Measurements from ENCODE around the gene EPHA2.

EPHA2 gene

DNA sequence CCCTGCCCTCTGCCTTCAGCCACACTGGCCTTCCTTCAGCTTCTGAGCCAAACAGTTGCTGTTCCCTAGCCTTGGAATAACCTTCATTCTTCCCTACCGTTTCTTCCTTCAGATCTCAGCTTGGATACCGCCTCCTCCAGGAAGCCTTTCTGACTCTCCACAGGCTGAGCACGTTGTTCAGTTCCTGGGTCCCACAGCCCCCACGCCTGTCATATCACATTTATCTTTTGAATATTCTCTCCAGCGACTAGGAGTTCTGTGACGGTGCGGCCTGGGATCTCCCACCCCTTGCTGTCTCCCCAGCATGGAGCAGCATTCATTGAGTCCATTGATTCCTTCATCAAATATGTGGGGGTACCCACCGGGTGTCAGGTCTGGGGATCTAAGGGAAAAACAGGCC lies 39.2 kb downstream of the EPHA2 start:
- H3K4me1 ChIP-seq: no peaks in the 10 kb centered on the region

DNA sequence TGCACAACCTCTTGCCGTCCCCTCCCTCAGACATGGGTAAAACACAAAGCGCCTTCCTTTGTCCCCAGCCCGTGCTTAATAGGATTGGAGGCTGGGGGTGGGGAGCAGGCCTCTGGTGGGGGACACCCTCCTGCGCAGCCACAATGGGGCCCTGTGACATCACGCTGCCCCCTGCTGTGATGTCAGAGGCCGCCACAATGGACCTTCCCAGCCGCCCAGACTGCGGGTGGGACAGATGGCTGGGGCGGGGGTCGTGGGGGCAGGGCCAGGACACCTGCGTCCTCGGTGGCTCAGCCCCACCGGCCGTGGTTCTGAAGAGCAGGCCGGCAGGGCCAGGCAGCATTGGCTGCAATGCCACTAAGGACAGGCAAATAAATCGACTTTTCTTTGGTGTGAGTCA lies 39.9 kb downstream of the EPHA2 start:
- H3K27ac ChIP-seq: no peak overlapping the region
- H3K27me3 ChIP-seq (ENCODE audit: control insufficient read depth, insufficient read depth, low read length): no peaks in the 10 kb centered on the region
- TF ChIP-seq, protein P1, sequence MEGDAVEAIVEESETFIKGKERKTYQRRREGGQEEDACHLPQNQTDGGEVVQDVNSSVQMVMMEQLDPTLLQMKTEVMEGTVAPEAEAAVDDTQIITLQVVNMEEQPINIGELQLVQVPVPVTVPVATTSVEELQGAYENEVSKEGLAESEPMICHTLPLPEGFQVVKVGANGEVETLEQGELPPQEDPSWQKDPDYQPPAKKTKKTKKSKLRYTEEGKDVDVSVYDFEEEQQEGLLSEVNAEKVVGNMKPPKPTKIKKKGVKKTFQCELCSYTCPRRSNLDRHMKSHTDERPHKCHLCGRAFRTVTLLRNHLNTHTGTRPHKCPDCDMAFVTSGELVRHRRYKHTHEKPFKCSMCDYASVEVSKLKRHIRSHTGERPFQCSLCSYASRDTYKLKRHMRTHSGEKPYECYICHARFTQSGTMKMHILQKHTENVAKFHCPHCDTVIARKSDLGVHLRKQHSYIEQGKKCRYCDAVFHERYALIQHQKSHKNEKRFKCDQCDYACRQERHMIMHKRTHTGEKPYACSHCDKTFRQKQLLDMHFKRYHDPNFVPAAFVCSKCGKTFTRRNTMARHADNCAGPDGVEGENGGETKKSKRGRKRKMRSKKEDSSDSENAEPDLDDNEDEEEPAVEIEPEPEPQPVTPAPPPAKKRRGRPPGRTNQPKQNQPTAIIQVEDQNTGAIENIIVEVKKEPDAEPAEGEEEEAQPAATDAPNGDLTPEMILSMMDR (IDR thresholded peaks at IDR 0.05): no peak
- no peaks in the 10 kb centered on the region for H3K79me2 ChIP-seq
- no peak overlapping the region for H3K4me3 ChIP-seq (ENCODE audit: low read depth, low read length)
- H3K4me2 ChIP-seq (ENCODE audit: low read length): no peak overlapping the region
- H3K4me1 ChIP-seq: no peaks in the 10 kb centered on the region
- H2AFZ ChIP-seq: no peak overlapping the region
- no peaks in the 10 kb centered on the region for H3K36me3 ChIP-seq (ENCODE audit: control insufficient read depth, insufficient read depth, low read length)
- no peak overlapping the region for H3K9ac ChIP-seq
- no peaks in the 10 kb centered on the region for H3K9me3 ChIP-seq (ENCODE audit: control insufficient read depth, low read length)

More for the DNA sequence above, 39.2 kb downstream of the EPHA2 start:
- Histone ChIP-seq H3K27me3 (ENCODE audit: control insufficient read depth, insufficient read depth, low read length) (no peaks in the 10 kb centered on the region), H3K4me3 (ENCODE audit: low read depth, low read length) (no peak overlapping the region), H3K9me3 (ENCODE audit: control insufficient read depth, low read length) (no peaks in the 10 kb centered on the region), H3K27ac (no peak overlapping the region), H3K36me3 (ENCODE audit: control insufficient read depth, insufficient read depth, low read length) (no peaks in the 10 kb centered on the region), H2AFZ (no peak overlapping the region), H3K79me2 (no peaks in the 10 kb centered on the region), H3K4me2 (ENCODE audit: low read length) (no peak overlapping the region), H3K9ac (no peak overlapping the region)
- TF ChIP-seq, protein P1 (IDR thresholded peaks at IDR 0.05): no peak

DNA sequence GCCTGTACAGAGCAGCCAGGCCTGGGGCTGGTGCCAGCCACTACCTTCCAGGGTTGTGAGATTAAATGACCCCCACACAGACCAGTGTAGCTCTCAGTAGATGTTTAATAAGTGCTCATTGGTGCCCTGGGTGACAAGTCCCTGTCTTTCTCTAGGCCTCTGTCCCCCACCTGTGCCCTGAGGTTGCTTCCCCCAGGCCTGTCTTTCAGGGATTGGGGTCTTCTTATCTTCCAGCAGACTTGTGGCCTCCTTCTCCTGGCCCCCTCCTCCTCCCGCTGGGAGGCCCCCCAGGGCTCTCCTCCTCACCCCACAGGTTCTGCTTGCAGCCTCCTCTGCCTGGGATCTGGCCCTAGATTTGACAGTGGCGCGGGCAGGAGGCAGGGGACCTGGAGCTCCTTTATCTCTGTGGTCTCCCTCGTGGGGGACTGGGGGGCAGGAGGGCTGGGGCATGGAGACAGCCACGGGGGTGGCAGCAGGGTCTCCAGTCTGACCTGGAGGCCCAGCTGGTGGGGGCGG lies 40.3 kb downstream of the EPHA2 start:
- Histone ChIP-seq H3K4me2 (ENCODE audit: low read length) (no peak overlapping the region), H3K4me1 (no peaks in the 10 kb centered on the region), H3K36me3 (ENCODE audit: control insufficient read depth, insufficient read depth, low read length) (no peaks in the 10 kb centered on the region), H3K9ac (no peak overlapping the region), H3K79me2 (no peaks in the 10 kb centered on the region), H3K27me3 (ENCODE audit: control insufficient read depth, insufficient read depth, low read length) (no peaks in the 10 kb centered on the region), H3K27ac (no peak overlapping the region), H3K4me3 (ENCODE audit: low read depth, low read length) (no peak overlapping the region), H3K9me3 (ENCODE audit: control insufficient read depth, low read length) (no peaks in the 10 kb centered on the region), H2AFZ (no peak overlapping the region)
- TF ChIP-seq, protein P1 (IDR thresholded peaks at IDR 0.05): no peak

DNA sequence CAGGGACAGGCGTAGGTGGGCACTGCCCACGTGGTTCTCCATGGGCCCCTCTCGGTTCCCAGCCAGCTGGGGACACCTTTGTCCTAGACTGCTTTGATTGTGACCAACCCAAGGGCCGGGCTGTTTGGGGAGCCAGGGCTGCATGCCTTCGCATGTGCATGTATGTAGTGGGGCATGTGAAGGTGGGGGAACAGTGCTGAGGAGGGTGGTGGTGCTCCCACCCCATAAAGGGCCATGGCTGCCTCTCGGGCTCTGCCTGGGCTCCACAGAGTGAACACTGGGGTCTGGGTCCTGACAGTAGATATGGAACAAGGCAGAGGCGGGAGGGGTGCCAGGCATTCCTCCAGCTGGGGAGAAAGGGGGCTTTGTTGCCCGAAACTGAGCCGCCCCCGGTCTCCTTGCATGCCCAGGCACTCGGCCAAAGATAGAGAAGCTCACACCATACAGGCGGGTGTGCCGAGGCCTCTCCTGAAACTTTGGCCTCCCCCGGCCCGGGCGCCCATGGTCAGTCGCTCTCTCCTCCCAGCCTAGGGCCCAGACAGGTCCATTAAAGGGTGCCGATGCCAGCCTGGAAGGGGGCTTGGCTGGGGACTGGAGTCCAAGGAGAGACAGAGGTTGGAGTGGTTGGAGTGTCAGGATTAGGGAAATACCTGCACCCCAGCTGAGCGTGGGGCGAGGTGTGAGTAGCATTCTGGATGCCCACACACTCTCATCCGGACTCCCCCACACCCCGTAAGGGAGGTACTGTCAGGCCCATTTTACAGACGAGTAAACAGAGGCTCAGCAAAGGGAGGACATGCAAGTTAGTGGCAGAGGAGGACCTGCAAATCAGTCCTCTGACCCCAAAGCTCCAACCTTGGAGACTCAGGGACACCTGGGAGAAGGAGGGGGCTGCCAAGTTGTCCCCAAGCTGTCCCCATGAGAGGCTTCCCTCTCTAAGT lies 41.1 kb downstream of the EPHA2 start:
- Histone ChIP-seq H2AFZ (no peak overlapping the region), H3K79me2 (no peaks in the 10 kb centered on the region), H3K4me2 (ENCODE audit: low read length) (no peak overlapping the region), H3K36me3 (ENCODE audit: control insufficient read depth, insufficient read depth, low read length) (no peaks in the 10 kb centered on the region), H3K9ac (no peak overlapping the region), H3K9me3 (ENCODE audit: control insufficient read depth, low read length) (no peaks in the 10 kb centered on the region), H3K4me3 (ENCODE audit: low read depth, low read length) (no peak overlapping the region), H3K4me1 (no peaks in the 10 kb centered on the region), H3K27ac (no peak overlapping the region), H3K27me3 (ENCODE audit: control insufficient read depth, insufficient read depth, low read length) (no peaks in the 10 kb centered on the region)
- TF ChIP-seq, protein P1 (IDR thresholded peaks at IDR 0.05): no peak
